ENCODE measurements around the gene C8A.

Gene C8A

DNA sequence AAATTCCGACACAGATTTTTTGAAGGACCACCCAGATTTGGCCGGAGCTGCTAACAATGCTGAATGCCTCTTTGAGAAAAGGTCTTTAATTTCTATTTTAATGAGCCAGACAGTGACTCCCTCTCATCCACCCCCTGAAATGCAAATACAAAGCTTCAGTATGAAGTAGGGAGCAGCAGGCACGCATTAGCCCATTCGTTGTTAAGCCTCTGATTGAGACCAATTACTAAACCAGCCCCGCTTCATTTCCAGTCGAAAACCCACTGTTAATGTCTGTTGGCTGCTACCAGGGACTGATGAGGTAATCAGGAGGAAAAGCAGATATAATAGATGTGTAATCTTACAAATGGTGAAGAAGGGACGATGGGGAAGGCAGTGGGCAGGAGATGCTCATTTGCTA, 4.8 kb upstream of the C8A start:
- TF ChIP-seq, protein P1, sequence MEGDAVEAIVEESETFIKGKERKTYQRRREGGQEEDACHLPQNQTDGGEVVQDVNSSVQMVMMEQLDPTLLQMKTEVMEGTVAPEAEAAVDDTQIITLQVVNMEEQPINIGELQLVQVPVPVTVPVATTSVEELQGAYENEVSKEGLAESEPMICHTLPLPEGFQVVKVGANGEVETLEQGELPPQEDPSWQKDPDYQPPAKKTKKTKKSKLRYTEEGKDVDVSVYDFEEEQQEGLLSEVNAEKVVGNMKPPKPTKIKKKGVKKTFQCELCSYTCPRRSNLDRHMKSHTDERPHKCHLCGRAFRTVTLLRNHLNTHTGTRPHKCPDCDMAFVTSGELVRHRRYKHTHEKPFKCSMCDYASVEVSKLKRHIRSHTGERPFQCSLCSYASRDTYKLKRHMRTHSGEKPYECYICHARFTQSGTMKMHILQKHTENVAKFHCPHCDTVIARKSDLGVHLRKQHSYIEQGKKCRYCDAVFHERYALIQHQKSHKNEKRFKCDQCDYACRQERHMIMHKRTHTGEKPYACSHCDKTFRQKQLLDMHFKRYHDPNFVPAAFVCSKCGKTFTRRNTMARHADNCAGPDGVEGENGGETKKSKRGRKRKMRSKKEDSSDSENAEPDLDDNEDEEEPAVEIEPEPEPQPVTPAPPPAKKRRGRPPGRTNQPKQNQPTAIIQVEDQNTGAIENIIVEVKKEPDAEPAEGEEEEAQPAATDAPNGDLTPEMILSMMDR (IDR thresholded peaks at IDR 0.05; ENCODE audit: insufficient read depth, low read depth, low read length, missing control alignments): no peak
- no peak overlapping the region for H3K4me3 ChIP-seq (ENCODE audit: low read length)
- no peak for DNase-seq (ENCODE audit: low read depth)

DNA sequence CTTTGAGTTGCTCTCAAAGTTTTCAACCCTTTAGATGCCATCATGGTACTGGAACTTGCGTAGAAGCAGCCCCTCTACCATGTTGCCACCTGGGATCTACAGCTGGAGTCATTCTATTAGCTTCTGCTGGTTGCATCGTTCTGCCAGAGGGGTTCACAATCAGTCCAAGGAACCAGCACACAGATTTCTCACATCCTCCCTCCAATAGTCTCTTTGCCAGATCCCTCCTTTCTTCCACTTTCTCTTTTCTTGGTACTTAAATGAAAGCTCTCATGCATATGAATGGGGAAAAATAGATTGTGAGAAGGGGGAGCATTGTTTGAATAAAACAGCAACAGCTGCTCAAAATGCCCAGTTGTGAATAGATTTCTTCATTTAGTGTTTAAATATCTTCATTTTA, 4.2 kb upstream of the C8A start:
- H3K4me3 ChIP-seq (ENCODE audit: low read length): no peak overlapping the region
- TF ChIP-seq, protein P1 (IDR thresholded peaks at IDR 0.05; ENCODE audit: insufficient read depth, low read depth, low read length, missing control alignments): no peak
- no peak for DNase-seq (ENCODE audit: low read depth)

DNA sequence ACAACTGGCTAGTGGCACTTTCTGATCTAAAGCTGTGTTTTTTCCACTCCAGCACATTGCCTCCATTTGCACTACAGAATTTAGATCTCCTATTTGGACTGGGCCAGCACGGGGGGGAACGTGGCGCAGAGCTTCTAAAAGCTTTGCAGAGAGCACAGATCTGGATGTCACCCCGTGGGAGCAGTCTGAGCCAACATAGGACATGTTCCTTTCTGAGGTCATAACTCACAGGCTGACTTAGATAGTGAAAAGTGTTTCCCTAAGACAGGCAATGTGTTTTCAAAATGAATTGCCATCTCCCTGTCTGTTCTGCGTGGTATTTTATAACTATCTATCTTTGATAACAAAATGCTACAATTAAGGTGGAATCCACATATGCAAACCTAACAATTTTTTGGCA, 3.7 kb upstream of the C8A start:
- H3K4me3 ChIP-seq (ENCODE audit: low read length): no peak overlapping the region
- DNase-seq (ENCODE audit: low read depth): no peak
- TF ChIP-seq, protein P1 (IDR thresholded peaks at IDR 0.05; ENCODE audit: insufficient read depth, low read depth, low read length, missing control alignments): no peak

DNA sequence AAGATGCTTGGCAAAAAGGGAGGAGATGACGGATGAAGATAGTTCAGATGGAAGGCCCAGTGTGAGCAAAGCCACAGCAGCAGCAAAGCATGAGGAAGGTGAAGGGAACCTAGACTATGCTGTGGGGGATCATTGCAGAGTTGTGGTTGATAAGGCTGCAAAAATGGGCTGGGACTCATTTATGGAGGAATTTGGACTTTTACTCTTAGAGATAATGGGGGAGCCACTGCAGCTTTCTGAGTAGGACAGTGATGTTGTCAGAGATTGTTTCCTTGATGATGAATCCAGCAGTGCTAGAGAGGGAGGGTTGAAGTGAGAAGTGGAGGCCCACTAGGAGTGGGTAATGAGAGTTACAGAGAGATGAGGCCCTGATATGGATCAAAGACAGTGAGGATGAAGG, 2.1 kb upstream of the C8A start:
- DNase-seq (ENCODE audit: low read depth): no peak
- TF ChIP-seq, protein P1 (IDR thresholded peaks at IDR 0.05; ENCODE audit: insufficient read depth, low read depth, low read length, missing control alignments): no peak
- no peak overlapping the region for H3K4me3 ChIP-seq (ENCODE audit: low read length)

DNA sequence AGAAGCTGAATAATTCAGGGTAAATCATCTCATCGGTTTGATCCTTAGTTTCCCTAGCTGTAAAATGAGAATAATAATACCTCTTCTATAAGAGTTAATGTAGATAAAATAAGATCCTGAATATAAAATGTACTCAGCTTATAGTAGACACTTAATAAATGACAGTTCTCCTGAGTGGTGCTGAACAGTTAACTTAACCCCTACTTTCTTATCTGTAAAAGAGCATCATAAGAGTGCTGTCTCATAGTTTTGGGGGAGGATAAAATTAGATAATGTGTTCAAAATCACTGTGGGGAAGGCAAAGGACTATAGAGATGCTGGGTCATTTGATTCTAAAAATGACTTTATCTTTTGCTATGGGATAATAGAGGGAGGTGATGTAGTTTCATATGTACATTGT, 593 bp downstream of the C8A start:
- no peak overlapping the region for H3K4me3 ChIP-seq (ENCODE audit: low read length)

DNA sequence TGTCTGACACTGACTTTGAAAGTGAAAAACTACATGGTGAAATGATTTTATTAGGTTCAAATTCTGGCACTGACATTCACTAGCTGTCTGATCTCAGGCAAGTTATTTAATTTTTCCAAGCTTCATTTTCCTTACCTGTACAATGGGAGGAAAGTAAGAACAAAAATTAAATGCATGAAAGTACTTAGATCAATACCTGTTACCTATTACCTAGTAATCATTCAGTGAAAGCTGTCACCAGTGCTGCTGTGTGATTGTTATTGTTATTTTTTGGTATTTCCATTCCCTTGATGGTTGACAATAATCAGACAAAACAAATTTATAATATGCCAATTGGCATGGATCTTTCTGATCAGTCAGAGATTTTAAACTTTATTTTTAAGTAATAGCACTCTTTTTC, 1.6 kb downstream of the C8A start:
- H3K4me3 ChIP-seq (ENCODE audit: low read length): no peak overlapping the region
- DNase-seq (ENCODE audit: low read depth): no peak
- TF ChIP-seq, protein P1 (IDR thresholded peaks at IDR 0.05; ENCODE audit: insufficient read depth, low read depth, low read length, missing control alignments): no peak

More for the DNA sequence above, 593 bp downstream of the C8A start:
- TF ChIP-seq, protein P1 (IDR thresholded peaks at IDR 0.05; ENCODE audit: insufficient read depth, low read depth, low read length, missing control alignments): no peak
- DNase-seq (ENCODE audit: low read depth): no peak

DNA sequence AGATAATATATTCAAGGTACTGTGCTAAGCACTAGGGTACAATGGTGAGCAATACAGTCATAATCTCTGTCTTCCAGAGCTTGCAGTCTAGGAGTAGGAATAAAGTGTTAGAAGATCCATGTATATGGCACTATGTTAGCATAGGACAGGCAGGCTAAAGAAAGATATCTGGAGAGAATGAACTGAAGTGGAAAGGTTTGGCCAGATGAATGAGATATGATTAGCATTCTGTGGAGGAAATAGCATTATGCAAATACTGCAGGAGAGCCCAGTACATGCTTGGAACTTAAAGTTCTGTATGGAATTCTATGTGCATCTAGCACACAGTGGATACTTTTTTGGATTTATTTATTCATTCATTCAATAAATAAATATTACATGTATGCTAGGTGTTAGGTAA, 4.7 kb downstream of the C8A start:
- H3K4me3 ChIP-seq (ENCODE audit: low read length): no peak overlapping the region
- no peak for DNase-seq (ENCODE audit: low read depth)
- TF ChIP-seq, protein P1 (IDR thresholded peaks at IDR 0.05; ENCODE audit: insufficient read depth, low read depth, low read length, missing control alignments): no peak

Measured in epithelial cell of esophagus (primary cell).